Measurements from ENCODE around the gene AGRN.
"Not testable (repeated sequence)": the region's sequence is repeated elsewhere in the genome, so short reads cannot be mapped to it uniquely, and the experiment has no call there.

AGRN gene

DNA sequence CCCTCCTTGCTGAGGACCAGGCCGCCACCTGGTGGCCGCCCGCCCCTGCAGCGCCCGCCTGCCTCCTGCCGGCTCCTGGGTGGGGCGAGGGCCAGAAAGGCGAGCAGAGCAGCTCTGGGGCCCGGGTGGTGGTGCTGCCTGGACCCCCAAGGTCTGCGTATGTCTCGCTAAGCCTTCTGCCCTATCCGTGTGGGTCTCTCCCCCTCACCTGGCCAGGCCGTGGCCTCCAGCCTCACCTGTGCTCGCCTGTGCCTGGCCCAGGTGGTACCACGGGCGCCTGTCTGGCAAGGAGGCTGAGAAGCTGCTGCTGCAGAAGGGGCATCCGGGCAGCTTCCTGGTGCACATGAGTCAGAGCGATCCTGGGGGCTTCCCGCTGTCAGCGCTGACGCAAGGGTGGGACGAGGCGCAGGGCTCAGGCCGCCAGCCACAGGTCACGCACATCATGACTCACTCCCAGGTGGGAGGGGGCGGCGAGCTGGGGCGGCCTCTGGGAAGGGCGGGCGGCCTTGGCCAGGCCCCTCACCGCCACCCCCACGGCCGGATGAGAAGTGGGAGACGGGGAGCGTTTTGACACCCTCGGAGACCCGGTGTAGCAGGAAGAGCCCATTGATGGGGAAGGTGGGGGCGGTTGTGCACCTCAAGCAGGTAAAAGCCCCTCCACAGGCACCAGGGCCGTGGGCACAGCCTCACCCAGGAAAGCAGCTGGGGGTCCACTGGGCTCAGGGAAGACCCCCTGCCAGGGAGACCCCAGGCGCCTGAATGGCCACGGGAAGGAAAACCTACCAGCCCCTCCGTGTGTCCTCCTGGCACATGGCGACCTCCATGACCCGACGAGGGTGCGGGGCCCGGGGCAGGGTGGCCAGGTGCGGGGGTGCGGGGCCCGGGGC is 44.3 kb downstream of the AGRN start:
- no peaks in the 10 kb centered on the region for H3K36me3 Mint-ChIP-seq (ENCODE audit: low read depth)
- peak overlapping the region; percentile 45 for H3K27ac Mint-ChIP-seq
- H3K4me1 Mint-ChIP-seq (ENCODE audit: low read depth) = peaks cover 10% of the 10 kb centered on the region
- no peaks in the 10 kb centered on the region for H3K27me3 Mint-ChIP-seq (ENCODE audit: low read depth)
- no peak overlapping the region for H3K4me3 Mint-ChIP-seq
- H3K9me3 Mint-ChIP-seq = no peaks in the 10 kb centered on the region

DNA sequence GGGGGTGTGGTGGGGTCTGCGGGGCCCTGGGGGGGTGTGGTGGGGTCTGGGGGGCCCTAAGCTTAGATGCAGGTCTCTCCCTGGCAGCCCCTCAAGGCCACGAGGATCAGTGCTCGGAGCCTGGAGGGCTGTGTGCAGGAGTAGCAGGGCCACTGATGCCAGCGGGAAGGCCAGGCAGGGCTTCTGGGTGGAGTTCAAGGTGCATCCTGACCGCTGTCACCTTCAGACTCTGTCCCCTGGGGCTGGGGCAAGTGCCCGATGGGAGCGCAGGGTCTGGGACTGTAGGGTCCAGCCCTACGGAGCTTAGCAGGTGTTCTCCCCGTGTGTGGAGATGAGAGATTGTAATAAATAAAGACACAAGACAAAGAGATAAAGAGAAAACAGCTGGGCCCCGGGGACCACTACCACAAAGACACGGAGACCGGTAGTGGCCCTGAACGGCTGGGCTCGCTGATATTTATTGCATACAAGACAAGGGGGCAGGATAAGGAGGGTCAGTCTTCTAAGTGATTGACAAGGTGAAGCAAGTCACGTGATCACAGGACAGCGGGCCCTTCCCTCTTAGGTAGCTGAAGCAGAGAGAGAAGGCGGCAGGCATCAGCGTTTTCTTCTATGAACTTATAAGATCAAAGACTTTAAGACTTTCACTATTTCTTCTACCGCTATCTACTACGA is 45.5 kb downstream of the AGRN start:
- Mint-ChIP-seq H3K27ac (peak overlapping the region; percentile 7), H3K4me3 (no peak overlapping the region), H3K4me1 (ENCODE audit: low read depth) (peaks cover 5% of the 10 kb centered on the region), H3K27me3 (ENCODE audit: low read depth) (no peaks in the 10 kb centered on the region), H3K9me3 (no peaks in the 10 kb centered on the region), H3K36me3 (ENCODE audit: low read depth) (no peaks in the 10 kb centered on the region)

DNA sequence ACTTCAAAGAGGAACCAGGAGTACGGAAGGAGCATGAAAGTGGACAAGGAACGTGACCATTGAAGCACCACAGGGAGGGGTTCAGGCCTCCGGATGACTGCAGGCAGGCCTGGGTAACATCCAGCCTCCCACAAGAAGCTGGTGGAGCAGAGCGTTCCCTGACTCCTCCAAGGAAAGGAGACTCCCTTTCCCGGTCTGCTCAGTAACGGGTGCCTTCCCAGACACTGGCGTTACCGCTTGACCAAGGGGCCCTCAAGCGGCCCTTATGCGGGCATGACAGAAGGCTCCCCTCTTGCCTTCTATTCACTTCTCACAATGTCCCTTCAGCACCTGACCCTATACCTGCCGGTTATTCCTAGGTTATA is 46.0 kb downstream of the AGRN start:
- H3K9me3 Mint-ChIP-seq; H3K36me3 Mint-ChIP-seq (ENCODE audit: low read depth); H3K4me1 Mint-ChIP-seq (ENCODE audit: low read depth); H3K4me3 Mint-ChIP-seq; H3K27me3 Mint-ChIP-seq (ENCODE audit: low read depth): not testable (repeated sequence)
- H3K27ac Mint-ChIP-seq = peak overlapping the region; percentile 7

DNA sequence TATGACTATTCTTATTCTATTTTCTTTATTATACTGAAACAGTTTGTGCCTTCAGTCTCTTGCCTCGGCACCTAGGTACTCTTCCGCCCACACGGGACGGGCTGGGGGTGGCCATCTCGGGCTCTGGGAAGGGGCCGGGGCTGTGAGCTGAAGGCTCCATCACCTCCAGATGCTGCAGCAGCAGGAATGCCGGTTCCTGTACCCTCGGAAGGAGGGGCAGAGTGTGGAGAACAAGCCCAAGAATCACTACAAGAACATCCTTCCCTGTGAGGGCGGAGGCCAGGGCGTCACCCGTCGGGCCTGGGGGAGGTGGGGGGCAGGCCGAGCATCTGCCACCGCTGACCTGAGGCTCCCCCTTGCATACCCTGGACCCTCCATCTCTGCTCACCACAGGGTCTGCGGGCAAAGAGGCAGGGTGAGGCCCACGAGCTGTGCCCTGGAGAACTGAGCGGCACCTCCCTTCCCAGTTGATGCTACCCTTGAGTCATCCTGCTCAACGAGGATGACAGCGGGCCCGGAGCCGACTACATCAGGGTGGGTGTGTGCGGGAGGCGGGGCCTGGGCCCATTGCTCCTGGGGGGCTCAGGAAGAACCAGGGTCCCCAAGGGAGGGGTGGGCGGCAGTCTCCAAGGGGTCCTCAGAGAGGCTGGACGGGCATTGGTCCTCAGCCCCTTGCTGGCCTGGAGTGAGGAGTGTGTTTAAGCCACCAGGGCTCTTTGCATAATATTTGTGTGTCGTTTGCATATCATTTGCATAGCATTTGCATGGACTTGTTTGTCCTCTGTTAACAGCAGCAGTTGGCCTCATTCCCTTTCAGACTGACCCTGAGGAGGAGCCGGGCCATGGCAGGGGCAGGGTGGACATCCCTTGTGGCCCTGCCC is 46.7 kb downstream of the AGRN start:
- H3K9me3 Mint-ChIP-seq = no peaks in the 10 kb centered on the region
- peaks cover 2% of the 10 kb centered on the region for H3K4me1 Mint-ChIP-seq (ENCODE audit: low read depth)
- H3K36me3 Mint-ChIP-seq (ENCODE audit: low read depth) = no peaks in the 10 kb centered on the region
- no peak overlapping the region for H3K4me3 Mint-ChIP-seq
- H3K27me3 Mint-ChIP-seq (ENCODE audit: low read depth) = no peaks in the 10 kb centered on the region
- no peak overlapping the region for H3K27ac Mint-ChIP-seq

DNA sequence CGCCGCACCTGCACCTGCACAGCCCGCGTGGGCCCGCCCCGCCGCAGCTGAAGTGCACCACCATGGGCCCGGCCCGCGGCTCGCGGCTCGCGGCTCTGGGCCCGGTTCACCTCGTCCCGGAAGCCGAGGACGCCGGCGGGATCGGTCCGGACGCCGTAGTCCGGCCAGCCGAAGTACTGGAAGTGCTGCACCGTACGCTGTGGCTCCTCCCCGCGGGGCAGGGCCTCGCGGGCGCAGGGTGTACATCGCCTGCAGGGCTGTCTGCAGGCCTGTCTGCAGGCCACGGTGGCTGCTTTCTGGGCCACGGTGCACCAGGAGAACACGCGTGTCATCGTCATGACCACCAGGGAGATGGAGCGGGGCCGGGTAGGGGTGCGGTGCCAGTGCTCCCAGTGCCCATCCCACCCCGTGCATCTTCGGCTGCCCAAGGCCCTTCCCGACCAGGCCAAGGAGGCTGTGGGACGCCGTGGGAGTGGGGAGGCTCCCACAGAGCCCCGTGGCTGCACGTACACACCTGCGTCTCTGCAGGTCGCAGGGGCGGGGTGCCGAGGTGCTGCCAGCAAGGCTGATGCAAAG is 47.5 kb downstream of the AGRN start:
- H3K27me3 Mint-ChIP-seq (ENCODE audit: low read depth) = no peaks in the 10 kb centered on the region
- H3K9me3 Mint-ChIP-seq = no peaks in the 10 kb centered on the region
- H3K27ac Mint-ChIP-seq = no peak overlapping the region
- H3K4me1 Mint-ChIP-seq (ENCODE audit: low read depth) = peaks cover 2% of the 10 kb centered on the region
- H3K4me3 Mint-ChIP-seq = peak overlapping the region; percentile 50
- H3K36me3 Mint-ChIP-seq (ENCODE audit: low read depth) = no peaks in the 10 kb centered on the region

DNA sequence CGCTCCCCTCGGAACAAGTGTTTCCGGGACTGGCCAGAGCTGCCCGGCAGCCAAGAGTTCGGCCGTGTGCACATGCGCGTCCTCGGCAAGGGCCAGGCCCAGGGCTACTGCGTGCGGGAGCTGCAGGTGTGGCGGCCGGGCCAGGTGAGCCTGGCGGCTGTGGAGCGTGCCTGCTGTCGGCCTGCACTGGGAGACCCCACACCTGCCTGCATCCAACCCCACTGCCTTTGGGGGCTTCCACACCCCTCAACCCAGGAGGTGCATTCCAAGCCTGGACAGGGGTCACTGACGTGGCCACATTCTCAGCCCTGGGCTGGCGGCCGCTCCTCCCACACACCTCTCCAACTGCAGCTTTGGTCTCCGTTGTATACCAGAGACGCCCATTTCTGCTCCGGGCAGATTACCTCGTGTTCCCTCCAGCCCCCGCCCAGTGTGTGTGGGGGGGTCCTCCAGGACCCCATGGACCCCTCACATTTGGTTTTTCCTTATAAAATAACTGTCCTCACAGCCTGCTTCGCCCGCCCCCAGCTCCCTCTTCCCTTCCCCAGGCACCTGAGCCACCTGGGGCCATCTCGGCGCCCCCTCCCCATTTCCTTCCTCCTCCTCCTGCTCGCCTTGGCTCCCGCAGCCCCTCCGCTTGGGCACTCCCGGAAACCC is 48.1 kb downstream of the AGRN start:
- no peaks in the 10 kb centered on the region for H3K36me3 Mint-ChIP-seq (ENCODE audit: low read depth)
- no peaks in the 10 kb centered on the region for H3K9me3 Mint-ChIP-seq
- H3K4me3 Mint-ChIP-seq = peak overlapping the region; percentile 54
- peak overlapping the region; percentile 36 for H3K27ac Mint-ChIP-seq
- H3K27me3 Mint-ChIP-seq (ENCODE audit: low read depth) = no peaks in the 10 kb centered on the region
- peaks cover 2% of the 10 kb centered on the region for H3K4me1 Mint-ChIP-seq (ENCODE audit: low read depth)

DNA sequence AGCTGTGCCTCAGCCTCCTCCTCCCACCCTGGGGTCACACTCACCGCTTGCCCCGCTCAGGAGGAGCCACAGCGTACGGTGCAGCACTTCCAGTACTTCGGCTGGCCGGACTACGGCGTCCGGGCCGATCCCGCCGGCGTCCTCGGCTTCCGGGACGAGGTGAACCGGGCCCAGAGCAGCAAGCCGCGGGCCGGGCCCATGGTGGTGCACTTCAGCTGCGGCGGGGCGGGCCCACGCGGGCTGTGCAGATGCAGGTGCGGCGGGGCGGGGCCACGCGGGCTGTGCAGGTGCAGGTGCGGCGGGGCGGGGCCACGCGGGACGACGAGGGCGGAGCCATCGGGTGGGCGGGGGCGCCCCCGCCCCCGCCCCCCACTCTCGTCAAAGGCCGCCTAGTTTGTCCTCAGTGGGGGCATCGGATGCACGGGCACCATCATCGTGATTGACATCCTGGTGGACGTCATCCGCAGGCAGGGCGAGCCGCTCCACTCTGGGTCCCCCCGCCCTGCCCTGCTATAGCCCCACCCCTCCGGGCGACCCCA is 48.7 kb downstream of the AGRN start:
- Mint-ChIP-seq H3K36me3 (ENCODE audit: low read depth) (no peaks in the 10 kb centered on the region), H3K4me3 (peak overlapping the region; percentile 10), H3K4me1 (ENCODE audit: low read depth) (no peaks in the 10 kb centered on the region), H3K9me3 (no peaks in the 10 kb centered on the region), H3K27ac (peak overlapping the region; percentile 36), H3K27me3 (ENCODE audit: low read depth) (no peaks in the 10 kb centered on the region)

DNA sequence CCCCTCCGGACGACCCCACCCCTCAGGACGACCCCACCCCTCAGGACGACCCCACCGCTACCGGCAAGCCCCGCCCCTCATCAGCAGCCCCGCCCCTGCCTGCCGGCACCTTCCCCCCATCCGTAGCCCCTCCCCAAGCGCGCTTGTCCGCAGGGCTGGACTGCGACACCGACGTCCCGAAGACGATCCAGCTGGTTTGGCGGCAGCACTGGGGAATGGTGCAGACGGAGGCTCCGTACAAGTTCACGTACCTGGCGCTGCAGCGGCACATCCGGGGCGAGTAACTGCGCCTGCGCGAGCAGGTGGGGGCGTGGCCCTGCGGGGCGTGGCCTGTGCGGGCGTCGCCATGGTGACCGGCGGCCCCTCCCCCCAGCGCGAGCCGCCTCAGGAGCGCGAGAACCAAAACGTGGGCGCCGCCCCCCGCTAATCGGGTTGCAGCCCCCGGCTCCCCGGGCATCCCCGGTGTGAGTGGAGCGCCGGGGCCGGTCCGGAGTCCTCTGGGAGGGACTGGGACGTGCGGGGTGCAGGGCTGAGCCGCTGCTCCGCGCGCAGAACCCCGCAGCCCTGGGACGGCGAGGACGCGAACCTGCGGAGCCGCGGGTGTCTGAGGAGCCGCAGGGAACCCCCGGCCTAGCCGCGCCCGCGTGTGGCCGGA is 49.3 kb downstream of the AGRN start:
- no peaks in the 10 kb centered on the region for H3K36me3 Mint-ChIP-seq (ENCODE audit: low read depth)
- H3K27me3 Mint-ChIP-seq (ENCODE audit: low read depth) = no peaks in the 10 kb centered on the region
- H3K4me3 Mint-ChIP-seq = peak overlapping the region; percentile 73
- no peaks in the 10 kb centered on the region for H3K4me1 Mint-ChIP-seq (ENCODE audit: low read depth)
- peak overlapping the region; percentile 70 for H3K27ac Mint-ChIP-seq
- no peaks in the 10 kb centered on the region for H3K9me3 Mint-ChIP-seq

DNA sequence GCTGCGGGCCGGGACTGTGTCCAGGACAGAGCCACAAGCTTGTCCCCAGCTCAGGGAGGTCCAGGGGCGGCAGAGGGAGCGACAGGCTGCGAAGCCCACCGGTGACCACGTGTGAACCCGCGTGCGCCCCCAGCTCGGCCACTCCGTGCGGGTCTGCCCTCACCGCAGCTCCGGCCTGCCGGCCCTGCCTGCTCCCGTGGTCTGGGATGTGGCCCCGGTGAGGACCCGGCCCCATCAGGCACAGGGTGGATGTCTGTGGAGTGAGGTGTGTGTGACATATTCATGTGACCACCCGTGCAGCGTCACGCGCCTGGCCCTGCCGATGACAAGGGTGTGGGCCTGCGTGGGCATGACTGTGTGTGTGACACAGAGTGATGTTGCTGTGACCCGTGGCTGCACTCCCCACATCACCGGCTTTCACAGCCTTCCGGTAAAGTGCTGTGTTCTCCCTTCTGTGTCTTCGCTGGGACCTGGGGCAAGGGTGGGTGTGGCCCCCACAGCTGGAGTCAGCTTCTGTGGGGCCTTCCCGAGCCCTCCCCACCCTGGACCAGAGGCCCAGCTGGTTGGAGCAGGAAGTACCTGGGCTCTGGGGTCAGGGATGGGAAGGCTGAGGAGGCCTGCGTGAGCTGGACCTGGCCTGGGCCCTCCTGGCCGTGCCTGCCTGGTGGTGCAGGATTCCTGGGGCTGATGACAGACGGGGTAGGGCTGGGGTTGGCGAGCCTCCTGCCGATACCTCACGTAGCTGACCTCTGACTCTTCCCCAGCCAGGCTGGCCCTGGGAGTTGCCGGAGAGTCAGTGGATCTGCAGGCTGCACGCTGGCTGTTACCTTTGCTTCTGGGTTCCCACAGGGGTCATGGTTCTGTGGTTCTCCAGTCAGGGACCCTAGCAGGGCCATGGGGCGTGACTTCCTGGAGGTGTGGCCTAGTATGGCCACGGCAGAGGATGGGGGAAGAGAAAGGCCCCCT is 50.1 kb downstream of the AGRN start:
- Mint-ChIP-seq H3K4me1 (ENCODE audit: low read depth) (no peaks in the 10 kb centered on the region), H3K36me3 (ENCODE audit: low read depth) (no peaks in the 10 kb centered on the region), H3K27ac (no peak overlapping the region), H3K27me3 (ENCODE audit: low read depth) (no peaks in the 10 kb centered on the region), H3K4me3 (no peak overlapping the region), H3K9me3 (no peaks in the 10 kb centered on the region)

DNA sequence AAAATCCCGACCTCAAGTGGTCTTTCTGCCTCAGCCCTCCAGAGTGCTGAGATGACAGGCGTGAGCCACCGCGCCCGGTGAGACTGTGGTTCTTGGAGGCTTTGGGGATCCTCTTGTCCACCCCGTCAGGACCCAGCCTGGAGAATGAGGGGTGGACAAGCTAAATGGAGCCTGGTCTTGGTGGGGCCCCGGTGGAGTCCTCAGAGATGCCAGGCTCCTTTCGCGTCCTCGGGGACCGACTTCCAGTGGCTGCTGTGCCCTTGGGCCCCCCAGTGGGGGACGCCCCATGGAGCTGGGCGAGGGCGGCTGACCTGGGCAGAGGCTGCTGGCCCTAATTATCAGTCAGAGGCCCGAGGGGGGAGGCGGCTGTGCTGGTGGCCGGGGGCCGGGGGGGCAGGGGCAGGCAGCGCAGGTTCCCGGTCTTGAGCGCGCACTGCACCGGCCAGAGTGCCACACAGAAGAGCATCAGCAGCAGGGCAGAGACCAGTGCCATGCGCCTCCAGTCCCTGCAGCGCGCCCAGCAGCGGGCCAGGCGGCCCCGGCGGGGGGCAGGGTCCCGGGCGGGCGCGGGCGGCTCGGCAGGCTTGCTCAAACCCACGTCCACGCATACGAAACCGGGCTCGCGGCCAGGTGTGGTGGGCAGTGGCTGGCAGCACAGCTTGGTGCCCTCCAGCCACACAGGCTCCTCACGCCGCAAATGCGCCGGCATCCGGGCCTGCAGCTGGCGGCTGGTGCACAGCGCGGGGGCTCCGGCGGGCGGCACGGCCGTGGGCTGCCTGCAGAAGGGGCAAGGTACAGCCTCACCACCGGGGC is 51.8 kb downstream of the AGRN start:
- Mint-ChIP-seq H3K27ac (no peak overlapping the region), H3K36me3 (ENCODE audit: low read depth) (no peaks in the 10 kb centered on the region), H3K27me3 (ENCODE audit: low read depth) (no peaks in the 10 kb centered on the region), H3K9me3 (no peaks in the 10 kb centered on the region), H3K4me1 (ENCODE audit: low read depth) (no peaks in the 10 kb centered on the region), H3K4me3 (no peak overlapping the region)

DNA sequence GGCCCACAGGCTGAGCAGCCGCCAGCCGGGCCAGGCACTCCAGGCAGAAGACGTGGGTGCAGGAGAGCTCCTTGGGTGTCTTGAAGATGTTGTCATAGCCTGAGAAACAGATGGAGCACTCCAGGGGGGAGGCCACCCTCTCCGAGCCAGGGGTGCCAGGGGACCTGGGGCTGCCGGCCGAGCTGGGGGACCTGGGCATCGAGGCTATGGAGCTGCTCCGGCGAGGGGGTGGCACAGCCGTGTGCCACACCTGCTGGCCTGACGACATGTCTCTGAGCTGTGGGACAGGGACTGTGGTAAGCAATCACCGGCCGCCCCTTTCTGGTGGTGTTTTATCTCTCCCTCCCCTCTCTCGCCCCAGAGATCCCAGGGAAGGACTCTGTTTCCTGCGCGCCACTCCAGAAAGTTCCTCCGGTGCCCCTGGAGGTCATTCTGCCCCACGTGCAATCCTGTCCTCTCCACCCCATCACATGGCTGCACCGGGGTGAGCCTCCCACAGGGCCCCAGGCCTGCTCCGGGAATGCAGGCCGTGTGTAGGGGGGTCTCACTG is 52.5 kb downstream of the AGRN start:
- Mint-ChIP-seq H3K27me3 (ENCODE audit: low read depth) (no peaks in the 10 kb centered on the region), H3K36me3 (ENCODE audit: low read depth) (no peaks in the 10 kb centered on the region), H3K4me3 (no peak overlapping the region), H3K27ac (no peak overlapping the region), H3K9me3 (no peaks in the 10 kb centered on the region), H3K4me1 (ENCODE audit: low read depth) (no peaks in the 10 kb centered on the region)
